ENCODE results near the gene CYREN. TPM values are rescaled to one million over a fixed set of nuclear protein-coding genes. Genes with fewer than 3 reads are reported as not detected.
"Not testable (repeated sequence)": the region's sequence is repeated elsewhere in the genome, so short reads cannot be mapped to it uniquely, and the experiment has no call there.

CYREN gene
- total and polyA plus RNA-seq, 7 donors, result 27.5 to 41.4 (median 31.9) TPM

DNA sequence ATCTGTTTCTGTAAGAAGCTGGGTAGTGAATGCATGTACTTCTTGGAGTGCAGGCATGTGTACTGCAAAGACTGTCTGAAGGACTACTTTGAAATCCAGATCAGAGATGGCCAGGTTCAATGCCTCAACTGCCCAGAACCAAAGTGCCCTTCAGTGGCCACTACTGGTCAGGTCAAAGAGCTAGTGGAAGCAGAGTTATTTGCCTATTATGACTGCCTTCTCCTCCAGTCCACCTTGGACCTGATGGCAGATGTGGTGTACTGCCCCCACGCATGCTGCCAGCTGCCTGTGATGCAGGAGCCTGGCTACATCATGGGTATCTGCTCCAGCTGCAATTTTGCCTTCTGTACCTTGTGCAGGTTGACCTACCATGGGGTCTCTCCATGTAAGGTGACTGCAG is 41.6 kb downstream of the CYREN start:
- Histone ChIP-seq H3K27me3 (no peaks in the 10 kb centered on the region), H3K4me1 (no peaks in the 10 kb centered on the region), H3K4me3 (no peak overlapping the region), H3K36me3 (no peaks in the 10 kb centered on the region), H3K27ac (no peak overlapping the region), H3K9me3 (no peaks in the 10 kb centered on the region)
- 95 to 98% methylated on average over 1 of the region's 1 CpG for WGBS, 2 donors
- no peak for DNase-seq
- TF ChIP-seq POLR2A (IDR thresholded peaks at IDR 0.05) (no peak), CTCF (IDR thresholded peaks at IDR 0.05) (no peak), POLR2AphosphoS5 (IDR thresholded peaks at IDR 0.05) (no peak), EP300 (IDR thresholded peaks at IDR 0.05) (no peak)
- intact Hi-C loops (cut with DNase I), result no loop called here

DNA sequence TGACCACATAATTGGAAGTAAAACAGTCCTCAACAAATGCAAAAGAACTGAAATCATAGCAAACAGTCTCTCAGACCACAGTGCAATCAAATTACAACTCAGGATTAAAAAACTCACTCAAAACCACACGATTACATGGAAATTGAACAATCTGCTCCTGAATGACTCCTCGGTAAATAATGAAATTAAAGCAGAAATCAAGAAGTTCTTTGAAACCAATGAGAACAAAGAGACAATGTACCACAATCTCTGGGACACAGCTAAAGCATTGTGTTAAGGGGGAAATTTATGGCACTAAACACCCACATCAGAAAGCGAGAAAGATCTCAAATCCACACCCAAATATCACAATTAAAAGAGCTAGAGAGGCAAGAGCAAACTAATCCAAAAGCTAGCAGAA is 45.9 kb downstream of the CYREN start:
- WGBS, 2 donors, result 83 to 89% methylated on average over 3 of the region's 3 CpGs
- H3K36me3 ChIP-seq; H3K4me3 ChIP-seq; H3K27ac ChIP-seq; H3K4me1 ChIP-seq; DNase-seq; H3K9me3 ChIP-seq; intact Hi-C loops (cut with DNase I); H3K27me3 ChIP-seq: not testable (repeated sequence)

- TF ChIP-seq EP300 (IDR thresholded peaks at IDR 0.05), result no peak
- no peak for TF ChIP-seq CTCF (IDR thresholded peaks at IDR 0.05)
- no peak for TF ChIP-seq POLR2A (IDR thresholded peaks at IDR 0.05)
- no peak for TF ChIP-seq POLR2AphosphoS5 (IDR thresholded peaks at IDR 0.05)
- 83 to 86% methylated on average over 6 of the region's 6 CpGs for WGBS, 2 donors
- Histone ChIP-seq H3K36me3 (no peaks in the 10 kb centered on the region), H3K4me1 (no peaks in the 10 kb centered on the region), H3K27me3 (no peaks in the 10 kb centered on the region), H3K4me3 (no peak overlapping the region), H3K9me3 (no peaks in the 10 kb centered on the region), H3K27ac (no peak overlapping the region)
- intact Hi-C loops (cut with DNase I), result no loop called here
- no peak for DNase-seq
Measured at GRCh38 chr7:135121868-135122267, 48.6 kb downstream of the CYREN start.

- H3K27ac ChIP-seq, result no peak overlapping the region
- WGBS, 2 donors, result 95 to 99% methylated on average over 1 of the region's 1 CpG
- no peaks in the 10 kb centered on the region for H3K9me3 ChIP-seq
- intact Hi-C loops (cut with DNase I), result no loop called here
- no peaks in the 10 kb centered on the region for H3K27me3 ChIP-seq
- TF ChIP-seq POLR2A (IDR thresholded peaks at IDR 0.05) (no peak), POLR2AphosphoS5 (IDR thresholded peaks at IDR 0.05) (no peak), EP300 (IDR thresholded peaks at IDR 0.05) (no peak), CTCF (IDR thresholded peaks at IDR 0.05) (no peak)
- no peaks in the 10 kb centered on the region for H3K36me3 ChIP-seq
- H3K4me1 ChIP-seq, result no peaks in the 10 kb centered on the region
- no peak overlapping the region for H3K4me3 ChIP-seq
- DNase-seq, result no peak
Measured at GRCh38 chr7:135117096-135117495, 53.4 kb downstream of the CYREN start.

Small RNAs within 50 kb of the gene (small RNA-seq; reads per million reads assigned to genes)
- 0.06 to 0.32 (median 0.15) reads per million in 3 donors for gene MIR6509

Other genes with a start within 250 kb of the CYREN start
- 1 to 10 TPM in 3 of 4 donors, under 1 TPM in 1; 0.95 to 3.1 (median 1.1) TPM for gene AGBL3, start 184.2 kb downstream of the CYREN start, total RNA-seq
- gene AGBL3, start 184.2 kb downstream of the CYREN start, polyA plus RNA-seq, result under 1 TPM; 0.23 to 0.93 (median 0.60) TPM
- 10 to 100 TPM; 15.0 to 29.6 (median 22.8) TPM for gene TMEM140, start 22.6 kb downstream of the CYREN start, total RNA-seq
- 10 to 100 TPM in 2 of 3 donors, 1 to 10 TPM in 1; 5.4 to 18.3 (median 10.9) TPM for gene TMEM140, start 22.6 kb downstream of the CYREN start, polyA plus RNA-seq
- gene WDR91, start 40.8 kb upstream of the CYREN start, total RNA-seq, result 10 to 100 TPM; 11.0 to 14.1 (median 11.4) TPM
- 1 to 10 TPM; 2.1 to 8.0 (median 4.2) TPM for gene WDR91, start 40.8 kb upstream of the CYREN start, polyA plus RNA-seq
- gene STRA8, start 63.1 kb upstream of the CYREN start, total RNA-seq, result not detected
- not detected for gene STRA8, start 63.1 kb upstream of the CYREN start, polyA plus RNA-seq

Measured in sigmoid colon (tissue), 7 donors.